Endodermal cell (in vitro differentiated cells): ENCODE measurements around the gene GRIP1. TPM values are rescaled to one million over a fixed set of nuclear protein-coding genes. Genes with fewer than 3 reads are reported as not detected.

Source experiments
- DNase-seq: peaks from one replicate; pipeline ENCODE4 v3.0.0-alpha.2; 2017
- H3K27ac ChIP-seq: 2 replicates; pipeline ENCODE4 v1.5.1; 2013; ENCODE audit warnings: mild to moderate bottlenecking, low read depth, low read length, moderate library complexity
- H3K27me3 ChIP-seq: 2 replicates; pipeline ENCODE4 v1.6.1; 2013; ENCODE audit warnings: mild to moderate bottlenecking, low read length, moderate library complexity; ENCODE audit not compliant: insufficient read depth, control insufficient read depth, poor library complexity, severe bottlenecking
- H3K36me3 ChIP-seq: 2 replicates; pipeline ENCODE4 v1.7.0; 2013; ENCODE audit warnings: mild to moderate bottlenecking, low read length, moderate library complexity; ENCODE audit not compliant: control insufficient read depth, insufficient read depth
- H3K4me1 ChIP-seq: one replicate; pipeline ENCODE4 v1.7.0; 2013; ENCODE audit warnings: low read length; ENCODE audit not compliant: control insufficient read depth, insufficient read depth
- H3K4me3 ChIP-seq: 2 replicates; pipeline ENCODE4 v1.5.1; 2013; ENCODE audit warnings: mild to moderate bottlenecking, low read length, moderate library complexity
- H3K9ac ChIP-seq: 2 replicates; pipeline ENCODE4 v1.6.1; 2013; ENCODE audit warnings: mild to moderate bottlenecking, low read length, moderate library complexity; ENCODE audit not compliant: poor library complexity, severe bottlenecking; ENCODE audit errors: extremely low read depth
- H3K9me3 ChIP-seq: 2 replicates; pipeline ENCODE4 v1.6.1; 2013; ENCODE audit warnings: mild to moderate bottlenecking, low read length, moderate library complexity; ENCODE audit not compliant: control insufficient read depth
- H3K27ac Mint-ChIP-seq: 2 replicates; pipeline ENCODE4 v1.8.0; 2020; ENCODE audit warnings: mixed read lengths
- H3K27me3 Mint-ChIP-seq: 2 replicates; pipeline ENCODE4 v1.8.0; 2021; ENCODE audit warnings: mild to moderate bottlenecking, mixed read lengths; ENCODE audit not compliant: insufficient read depth
- H3K36me3 Mint-ChIP-seq: 2 replicates; pipeline ENCODE4 v1.8.0; 2020; ENCODE audit warnings: low read depth, mixed read lengths
- H3K4me1 Mint-ChIP-seq: 2 replicates; pipeline ENCODE4 v1.8.0; 2020; ENCODE audit warnings: mixed read lengths
- H3K4me3 Mint-ChIP-seq: 2 replicates; pipeline ENCODE4 v1.8.0; 2020; ENCODE audit warnings: mild to moderate bottlenecking, moderate library complexity, mixed read lengths
- H3K9me3 Mint-ChIP-seq: 2 replicates; pipeline ENCODE4 v1.8.0; 2020; ENCODE audit warnings: mild to moderate bottlenecking, mixed read lengths
- WGBS, 2 experiments: methylation state at CpG; one replicate each; pipeline versions ENCODE4 v1.1.5 to v1.1.7; 2013; ENCODE audit warnings: missing lambda C conversion rate in 2 of 2, mixed read lengths in 1 of 2; ENCODE audit not compliant: insufficient coverage in 1 of 2, insufficient read length in 1 of 2; 5-methylcytosine and 5-hydroxymethylcytosine counted together
- total RNA-seq, 2 donors: library from RNA; stranded (reverse); fragmentation: NEBNext Ultra II Directional in 1 of 2; extraction: Animal tissue kit (Norgen Biotek cat#: 25700) in 1 of 2; gene quantifications; 2 replicates in 1 of 2; 3 replicates in 1 of 2; pipeline ENCODE4 v1.2.1, GENCODE V29; 2021
- TF ChIP-seq, protein P1 (sequence below): fragments of 200-600 bp; sonication (generic); conservative IDR thresholded peaks from 2 replicates; pipeline ENCODE4 v1.5.0; 2021; ENCODE audit warnings: antibody characterized with exemption, mild to moderate bottlenecking

Gene GRIP1
- total RNA-seq, 2 donors from 2014 or later: 41.0 to 47.6 TPM

- H3K27me3 ChIP-seq: no peaks in the 10 kb centered on the region
- no peak overlapping the region for H3K4me3 ChIP-seq
- Mint-ChIP-seq H3K9me3 (no peaks in the 10 kb centered on the region), H3K27ac (no peak overlapping the region), H3K4me1 (peaks cover 27% of the 10 kb centered on the region), H3K4me3 (no peak overlapping the region), H3K27me3 (no peaks in the 10 kb centered on the region), H3K36me3 (no peaks in the 10 kb centered on the region)
- no peaks in the 10 kb centered on the region for H3K36me3 ChIP-seq
- no peak overlapping the region for H3K9ac ChIP-seq
- no peaks in the 10 kb centered on the region for H3K9me3 ChIP-seq
- H3K4me1 ChIP-seq: no peaks in the 10 kb centered on the region
- DNase-seq: no peak
- TF ChIP-seq, protein P1, sequence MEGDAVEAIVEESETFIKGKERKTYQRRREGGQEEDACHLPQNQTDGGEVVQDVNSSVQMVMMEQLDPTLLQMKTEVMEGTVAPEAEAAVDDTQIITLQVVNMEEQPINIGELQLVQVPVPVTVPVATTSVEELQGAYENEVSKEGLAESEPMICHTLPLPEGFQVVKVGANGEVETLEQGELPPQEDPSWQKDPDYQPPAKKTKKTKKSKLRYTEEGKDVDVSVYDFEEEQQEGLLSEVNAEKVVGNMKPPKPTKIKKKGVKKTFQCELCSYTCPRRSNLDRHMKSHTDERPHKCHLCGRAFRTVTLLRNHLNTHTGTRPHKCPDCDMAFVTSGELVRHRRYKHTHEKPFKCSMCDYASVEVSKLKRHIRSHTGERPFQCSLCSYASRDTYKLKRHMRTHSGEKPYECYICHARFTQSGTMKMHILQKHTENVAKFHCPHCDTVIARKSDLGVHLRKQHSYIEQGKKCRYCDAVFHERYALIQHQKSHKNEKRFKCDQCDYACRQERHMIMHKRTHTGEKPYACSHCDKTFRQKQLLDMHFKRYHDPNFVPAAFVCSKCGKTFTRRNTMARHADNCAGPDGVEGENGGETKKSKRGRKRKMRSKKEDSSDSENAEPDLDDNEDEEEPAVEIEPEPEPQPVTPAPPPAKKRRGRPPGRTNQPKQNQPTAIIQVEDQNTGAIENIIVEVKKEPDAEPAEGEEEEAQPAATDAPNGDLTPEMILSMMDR: no peak
- no peak overlapping the region for H3K27ac ChIP-seq
Observed at GRCh38 chr12:66594688-66595087, 84.2 kb downstream of the GRIP1 start.

DNA sequence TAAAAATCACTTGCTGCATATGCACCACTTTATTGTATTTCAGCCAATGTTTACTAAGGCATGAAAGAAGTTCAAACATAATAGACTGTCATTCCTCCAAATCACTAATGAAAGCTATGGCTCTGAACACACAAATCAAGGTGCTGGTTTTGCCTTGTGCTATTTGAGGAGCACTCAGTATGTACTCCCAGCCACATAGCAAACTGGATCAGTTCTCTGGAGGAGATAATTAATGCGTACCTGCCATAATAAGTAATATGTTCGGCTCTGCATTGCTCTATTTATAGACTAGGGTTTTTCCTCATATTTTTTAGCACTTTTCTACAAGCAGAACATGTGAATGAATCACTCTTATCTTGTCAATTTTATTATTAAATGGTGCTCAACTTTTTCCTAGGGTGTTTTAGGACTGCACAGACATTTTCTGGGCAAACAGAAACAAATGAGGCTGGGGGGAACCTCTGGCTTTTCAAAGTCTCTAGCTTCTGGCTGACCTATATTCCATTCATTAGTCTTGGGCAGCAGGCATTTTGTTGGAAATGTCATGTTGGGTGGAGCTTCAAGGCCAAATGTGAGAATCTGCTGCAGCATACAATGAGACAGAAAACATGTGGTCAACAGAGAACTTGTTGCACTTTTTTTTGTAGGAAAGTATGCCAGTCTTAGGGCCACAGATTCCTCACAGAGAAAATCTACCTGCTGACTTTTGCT, 88.4 kb downstream of the GRIP1 start:
- no peaks in the 10 kb centered on the region for H3K36me3 Mint-ChIP-seq
- 100% methylated on average over 2 of the region's 2 CpGs for WGBS, 2 experiments
- H3K9me3 Mint-ChIP-seq: no peaks in the 10 kb centered on the region
- H3K27ac Mint-ChIP-seq: no peak overlapping the region
- no peaks in the 10 kb centered on the region for H3K27me3 ChIP-seq
- TF ChIP-seq, protein P1: no peak
- no peaks in the 10 kb centered on the region for H3K36me3 ChIP-seq
- DNase-seq: no peak
- no peaks in the 10 kb centered on the region for H3K9me3 ChIP-seq
- H3K4me3 ChIP-seq: no peak overlapping the region
- H3K9ac ChIP-seq: no peak overlapping the region
- H3K4me1 ChIP-seq: no peaks in the 10 kb centered on the region
- H3K4me3 Mint-ChIP-seq: no peak overlapping the region
- no peaks in the 10 kb centered on the region for H3K27me3 Mint-ChIP-seq
- peaks cover 6% of the 10 kb centered on the region for H3K4me1 Mint-ChIP-seq
- H3K27ac ChIP-seq: no peak overlapping the region

DNA sequence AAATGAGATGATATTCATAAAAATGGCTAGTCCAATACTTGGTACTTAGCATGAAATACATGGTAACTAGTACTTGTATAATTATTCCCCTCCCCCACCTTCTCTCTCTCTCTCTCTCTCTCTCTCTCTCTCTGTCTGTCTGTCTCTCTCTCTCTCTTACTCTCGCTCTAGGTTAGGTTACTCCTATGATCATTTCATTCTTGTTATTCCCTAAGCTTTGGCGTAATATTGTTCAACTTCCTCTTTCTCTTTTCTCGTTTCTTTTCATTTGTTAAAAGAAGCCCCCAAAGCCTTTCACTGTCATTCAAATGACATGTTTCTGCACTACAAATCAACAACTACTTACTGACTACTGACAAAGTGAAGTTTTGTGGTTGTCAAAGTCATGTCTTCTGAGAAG, 89.8 kb downstream of the GRIP1 start:
- Mint-ChIP-seq H3K4me1 (peaks cover 4% of the 10 kb centered on the region), H3K27me3 (no peaks in the 10 kb centered on the region), H3K9me3 (peaks cover 6% of the 10 kb centered on the region), H3K36me3 (no peaks in the 10 kb centered on the region), H3K4me3 (no peak overlapping the region), H3K27ac (no peak overlapping the region)
- Histone ChIP-seq H3K9me3 (no peaks in the 10 kb centered on the region), H3K4me1 (no peaks in the 10 kb centered on the region), H3K4me3 (no peak overlapping the region), H3K36me3 (no peaks in the 10 kb centered on the region), H3K27ac (no peak overlapping the region), H3K27me3 (no peaks in the 10 kb centered on the region), H3K9ac (no peak overlapping the region)
- WGBS, 2 experiments: 83 to 85% methylated on average over 3 of the region's 3 CpGs
- no peak for DNase-seq
- TF ChIP-seq, protein P1: no peak
